Measurements from ENCODE around the gene IMP4.

- no peak for TF ChIP-seq CTCF (CRISPR knock-in tag; IDR thresholded peaks at IDR 0.05)
- no peak for TF ChIP-seq POLR2AphosphoS5 (IDR thresholded peaks at IDR 0.05; ENCODE audit: low read depth, low read length)
- no peak for TF ChIP-seq POLR2A (IDR thresholded peaks at IDR 0.05; ENCODE audit: insufficient read depth in 1 of 2, low read depth in 2 of 2, low read length in 2 of 2)
- TF ChIP-seq HOXA7 (CRISPR knock-in tag; IDR thresholded peaks at IDR 0.05): no peak
- TF ChIP-seq RXRA (CRISPR knock-in tag; IDR thresholded peaks at IDR 0.05): no peak
- no peak for TF ChIP-seq RBFOX2 (IDR thresholded peaks at IDR 0.05; ENCODE audit: low read depth, low read length)
- no peak for TF ChIP-seq ZBTB8A (CRISPR knock-in tag; IDR thresholded peaks at IDR 0.05; ENCODE audit: borderline replicate concordance, low read depth)
- no peak for TF ChIP-seq HBP1 (CRISPR knock-in tag; IDR thresholded peaks at IDR 0.05; ENCODE audit: low read depth)
- no peak for TF ChIP-seq PAX8 (CRISPR knock-in tag; IDR thresholded peaks at IDR 0.05; ENCODE audit: borderline replicate concordance)
- no peak for TF ChIP-seq TCF7L2 (IDR thresholded peaks at IDR 0.05; ENCODE audit: low read depth, low read length)
- no peak for TF ChIP-seq KDM5B (CRISPR knock-in tag; IDR thresholded peaks at IDR 0.05; ENCODE audit: borderline replicate concordance)
- TF ChIP-seq RAD51 (IDR thresholded peaks at IDR 0.05; ENCODE audit: borderline replicate concordance): no peak
These were observed 22.4 kb downstream of the IMP4 start for GRCh38 chr2:130365075-130365474.
